Right atrium auricular region (tissue), 2 donors: ENCODE measurements around the gene TRIP12. TPM values are rescaled to one million over a fixed set of nuclear protein-coding genes. Genes with fewer than 3 reads are reported as not detected.

Experiments used
- DNase-seq: peaks from one replicate; pipeline ENCODE4 v3.0.0-alpha.2; 2019; ENCODE audit warnings: low spot score
- H3K27ac ChIP-seq, 2 donors: fragments of 200-600 bp; sonication (generic); 1 replicate in 1 of 2; 2 replicates in 1 of 2; pipeline ENCODE4 v1.5.1; 2016 to 2019
- H3K27me3 ChIP-seq, 2 donors: fragments of 200-600 bp; sonication (generic); one replicate each; pipeline versions ENCODE4 v1.5.1 to v1.6.0; 2017 to 2019
- H3K36me3 ChIP-seq: fragments of 200-600 bp; sonication (generic); one replicate; pipeline ENCODE4 v1.5.1; 2016
- H3K4me1 ChIP-seq, 2 donors: fragments of 200-600 bp; sonication (generic); one replicate each; pipeline versions ENCODE4 v1.5.1 to v1.6.0; 2017 to 2019
- H3K4me3 ChIP-seq, 2 donors: fragments of 200-600 bp; sonication (generic); 1 replicate in 1 of 2; 2 replicates in 1 of 2; pipeline ENCODE4 v1.5.1; 2017 to 2019; ENCODE audit warnings: mild to moderate bottlenecking in 1 of 2, moderate library complexity in 1 of 2
- H3K9me3 ChIP-seq, 2 donors: fragments of 200-600 bp; sonication (generic); one replicate each; pipeline ENCODE4 v1.5.1; 2019
- CTCF ChIP-seq, 2 donors: fragments of 200-600 bp; sonication (generic); IDR thresholded peaks; one replicate each; pipeline ENCODE4 v1.5.1; 2019; ENCODE audit warnings: antibody characterized with exemption in 2 of 2
- total RNA-seq, 2 donors: library from RNA; depleted of rRNA; stranded (reverse); fragments of >200 nt; gene quantifications; one replicate each; pipeline ENCODE4 v1.1.0, GENCODE V29; 2016

The TRIP12 gene
- total RNA-seq, 2 donors from 2014 or later: 94.8 to 107 TPM

- Histone ChIP-seq H3K36me3 (no peaks in the 10 kb centered on the region), H3K4me1 (peaks cover 0 to 27% of the 10 kb centered on the region in 2 donors), H3K27me3 (no peaks in the 10 kb centered on the region), H3K9me3 (no peaks in the 10 kb centered on the region), H3K4me3 (peak within 1 kb of the TSS; percentile 92 to 98), H3K27ac (peak within 1 kb of the TSS; percentile 98 to 99)
- DNase-seq: peak; percentile 80
- no peak for TF ChIP-seq CTCF (IDR thresholded peaks at IDR 0.05)
Measured at GRCh38 chr2:229922449-229923386, 909 bp upstream of the TRIP12 start, which contains the start of gene FBXO36. TSS of gene FBXO36 (plus strand) at chr2:229922503. CDS start at chr2:229922514, 11 bp downstream.

GRCh38 chr2:229921101-229921891, 513 bp downstream of the TRIP12 start:
- Histone ChIP-seq H3K27me3 (no peaks in the 10 kb centered on the region), H3K9me3 (no peaks in the 10 kb centered on the region), H3K4me3 (peak overlapping the region; percentile 92 to 98), H3K4me1 (peaks cover 0 to 27% of the 10 kb centered on the region in 2 donors), H3K27ac (peak overlapping the region; percentile 98 to 99), H3K36me3 (peaks cover 2% of the 10 kb centered on the region)
- no peak for TF ChIP-seq CTCF (IDR thresholded peaks at IDR 0.05)
- peak; percentile 71 for DNase-seq

GRCh38 chr2:229920011-229920641, 1.7 kb downstream of the TRIP12 start:
- peak overlapping the region; percentile 98 to 99 for H3K27ac ChIP-seq
- peaks cover 0 to 34% of the 10 kb centered on the region in 2 donors for H3K4me1 ChIP-seq
- no peak for DNase-seq
- peak overlapping the region; percentile 92 to 98 for H3K4me3 ChIP-seq
- H3K36me3 ChIP-seq: peaks cover 3% of the 10 kb centered on the region
- TF ChIP-seq CTCF (IDR thresholded peaks at IDR 0.05): no peak
- H3K27me3 ChIP-seq: no peaks in the 10 kb centered on the region
- H3K9me3 ChIP-seq: no peaks in the 10 kb centered on the region

- Histone ChIP-seq H3K9me3 (no peaks in the 10 kb centered on the region), H3K36me3 (peaks cover 3% of the 10 kb centered on the region), H3K4me1 (peaks cover 0 to 48% of the 10 kb centered on the region in 2 donors), H3K27ac (no peak overlapping the region), H3K27me3 (no peaks in the 10 kb centered on the region), H3K4me3 (no peak overlapping the region)
- no peak for TF ChIP-seq CTCF (IDR thresholded peaks at IDR 0.05)
- no peak for DNase-seq
Measured at GRCh38 chr2:229917793-229918192, 4.0 kb downstream of the TRIP12 start.

- no peak for TF ChIP-seq CTCF (IDR thresholded peaks at IDR 0.05)
- H3K9me3 ChIP-seq: no peaks in the 10 kb centered on the region
- H3K4me1 ChIP-seq: peaks cover 0 to 64% of the 10 kb centered on the region in 2 donors
Measured at GRCh38 chr2:229914171-229914570, 7.6 kb downstream of the TRIP12 start.

More at GRCh38 chr2:229914171-229914570, 7.6 kb downstream of the TRIP12 start:
- Histone ChIP-seq H3K27ac (no peak overlapping the region), H3K27me3 (no peaks in the 10 kb centered on the region), H3K36me3 (peaks cover 3% of the 10 kb centered on the region), H3K4me3 (no peak overlapping the region)
- no peak for DNase-seq
